AG04450 (cell line): ENCODE data around the gene CABP5. TPM values are rescaled to one million over a fixed set of nuclear protein-coding genes. Genes with fewer than 3 reads are reported as not detected.

Source experiments
- CTCF ChIA-PET: fragments of 300-600, 350-600 bp; formaldehyde crosslinking; extraction: SDS; loops from one replicate; lab custom pipeline; 2022; ENCODE audit warnings: antibody characterized with exemption, inconsistent platforms; lab: Charles Lee
- POLR2A ChIA-PET: fragments of 350-600 bp; formaldehyde crosslinking; extraction: SDS; loops from one replicate; lab custom pipeline; 2021; ENCODE audit warnings: antibody characterized with exemption, inconsistent platforms; lab: Yijun Ruan, JAX
- DNase-seq: peaks from one replicate; pipeline ENCODE4 v3.0.0-alpha.2; 2011; ENCODE audit warnings: low read depth, low spot score
- H3K27ac ChIP-seq: one replicate; pipeline ENCODE4 v1.5.1; 2012; ENCODE audit warnings: low read depth, low read length, control low read depth
- H3K27me3 ChIP-seq: one replicate; pipeline ENCODE4 v1.6.0; 2012; ENCODE audit warnings: low read length; ENCODE audit not compliant: control insufficient read depth, insufficient read depth
- H3K4me3 ChIP-seq: 2 replicates; pipeline ENCODE4 v1.5.1; 2011; ENCODE audit warnings: mild to moderate bottlenecking, low read depth, low read length, control low read depth
- H3K9me3 ChIP-seq: 2 replicates; pipeline ENCODE4 v1.5.1; 2012; ENCODE audit warnings: low read length; ENCODE audit not compliant: control insufficient read depth, insufficient read depth
- polyA plus RNA-seq: library from polyadenylated mRNA; depleted of rRNA; stranded (reverse); fragments of >200 nt; gene quantifications from 2 replicates; pipeline ENCODE4 v1.2.3, GENCODE V29; 2011
- TF ChIP-seq, protein P1 (sequence below): IDR thresholded peaks from 2 replicates; pipeline ENCODE4 v1.5.1; 2011; ENCODE audit warnings: low read depth, low read length, control low read depth, inconsistent platforms

Gene CABP5
- polyA plus RNA-seq, 1 experiment, result not detected

GRCh38 chr19:48020686-48021085 lies 23.2 kb downstream of the CABP5 start:
- H3K27me3 ChIP-seq, result peaks cover 2% of the 10 kb centered on the region
- DNase-seq, result no peak
- H3K9me3 ChIP-seq, result no peaks in the 10 kb centered on the region
- H3K4me3 ChIP-seq, result no peak overlapping the region
- TF ChIP-seq, protein P1, sequence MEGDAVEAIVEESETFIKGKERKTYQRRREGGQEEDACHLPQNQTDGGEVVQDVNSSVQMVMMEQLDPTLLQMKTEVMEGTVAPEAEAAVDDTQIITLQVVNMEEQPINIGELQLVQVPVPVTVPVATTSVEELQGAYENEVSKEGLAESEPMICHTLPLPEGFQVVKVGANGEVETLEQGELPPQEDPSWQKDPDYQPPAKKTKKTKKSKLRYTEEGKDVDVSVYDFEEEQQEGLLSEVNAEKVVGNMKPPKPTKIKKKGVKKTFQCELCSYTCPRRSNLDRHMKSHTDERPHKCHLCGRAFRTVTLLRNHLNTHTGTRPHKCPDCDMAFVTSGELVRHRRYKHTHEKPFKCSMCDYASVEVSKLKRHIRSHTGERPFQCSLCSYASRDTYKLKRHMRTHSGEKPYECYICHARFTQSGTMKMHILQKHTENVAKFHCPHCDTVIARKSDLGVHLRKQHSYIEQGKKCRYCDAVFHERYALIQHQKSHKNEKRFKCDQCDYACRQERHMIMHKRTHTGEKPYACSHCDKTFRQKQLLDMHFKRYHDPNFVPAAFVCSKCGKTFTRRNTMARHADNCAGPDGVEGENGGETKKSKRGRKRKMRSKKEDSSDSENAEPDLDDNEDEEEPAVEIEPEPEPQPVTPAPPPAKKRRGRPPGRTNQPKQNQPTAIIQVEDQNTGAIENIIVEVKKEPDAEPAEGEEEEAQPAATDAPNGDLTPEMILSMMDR, result no peak
- ChIA-PET POLR2A (no interaction called here), CTCF (no interaction called here)
- H3K27ac ChIP-seq, result no peak overlapping the region

DNA sequence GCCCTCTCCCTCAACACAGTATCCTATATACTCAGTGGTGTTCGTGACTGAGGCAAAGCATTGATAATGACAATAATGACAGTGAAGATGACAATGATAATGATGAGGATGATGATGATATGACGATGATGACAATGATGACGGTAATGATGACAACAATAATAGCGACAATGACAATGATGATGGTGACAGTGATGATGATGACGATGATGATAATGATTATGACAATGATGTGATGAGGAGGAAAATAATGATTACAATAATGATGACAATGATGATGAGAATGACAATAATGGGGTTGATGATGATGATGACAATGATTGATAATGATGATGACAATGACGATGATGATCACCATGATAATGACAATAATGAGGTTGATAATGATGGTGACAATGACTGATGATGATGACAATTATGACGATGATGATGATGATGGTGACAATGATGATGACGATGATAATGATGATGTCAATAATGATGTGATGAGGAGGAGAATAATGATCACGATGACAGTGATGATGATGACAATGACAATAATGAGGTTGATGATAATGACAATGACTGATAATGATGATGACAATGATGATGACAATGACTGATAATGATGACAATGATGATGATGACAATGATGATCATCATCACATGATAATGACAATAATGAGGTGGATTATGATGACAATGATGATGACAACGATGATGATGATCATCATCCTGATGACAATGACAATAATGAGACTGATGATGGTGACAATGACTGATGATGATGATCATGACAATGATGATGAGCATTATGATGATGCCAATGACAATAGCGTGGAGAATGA lies 32.7 kb downstream of the CABP5 start:
- ChIA-PET CTCF (no interaction called here), POLR2A (no interaction called here)
- TF ChIP-seq, protein P1, result no peak
- Histone ChIP-seq H3K4me3 (no peak overlapping the region), H3K9me3 (no peaks in the 10 kb centered on the region), H3K27me3 (peaks cover 3% of the 10 kb centered on the region), H3K27ac (no peak overlapping the region)
- no peak for DNase-seq

- H3K27ac ChIP-seq, result no peak overlapping the region
- no peak overlapping the region for H3K4me3 ChIP-seq
- ChIA-PET CTCF (interaction anchor here (0.7 kb wide), 1 partner anchor 20 kb away, joined by 3 read pairs; no protein-coding TSS in a partner anchor), POLR2A (no interaction called here)
- H3K27me3 ChIP-seq, result no peaks in the 10 kb centered on the region
- no peak for DNase-seq
- TF ChIP-seq, protein P1, result no peak
- H3K9me3 ChIP-seq, result no peaks in the 10 kb centered on the region
Measured at GRCh38 chr19:48006762-48007161, 37.1 kb downstream of the CABP5 start.

DNA sequence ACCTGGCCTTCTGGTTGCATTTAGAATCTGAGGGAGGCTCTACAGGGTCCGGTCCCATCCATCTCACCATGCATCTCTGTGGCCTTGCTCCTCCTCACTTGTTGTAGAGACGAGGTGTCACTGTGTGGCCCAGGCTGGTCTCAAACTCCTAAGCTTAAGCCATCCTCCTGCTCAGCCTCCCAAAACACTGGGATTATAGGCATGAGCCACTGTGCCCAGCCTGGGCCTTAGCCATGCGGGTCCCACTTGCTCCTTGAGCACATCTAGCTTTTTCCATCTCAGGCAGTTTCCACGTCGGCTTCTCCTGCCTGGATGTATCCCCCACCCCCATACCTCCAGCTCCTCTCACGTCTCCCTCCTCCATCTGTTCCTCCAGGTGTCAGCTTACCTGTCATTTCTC lies 39.6 kb downstream of the CABP5 start:
- H3K27me3 ChIP-seq, result no peaks in the 10 kb centered on the region
- no peaks in the 10 kb centered on the region for H3K9me3 ChIP-seq
- H3K4me3 ChIP-seq, result no peak overlapping the region
- ChIA-PET POLR2A (no interaction called here), CTCF (no interaction called here)
- H3K27ac ChIP-seq, result no peak overlapping the region
- DNase-seq, result no peak
- TF ChIP-seq, protein P1, result no peak

- no peaks in the 10 kb centered on the region for H3K27me3 ChIP-seq
- TF ChIP-seq, protein P1, result no peak
- POLR2A ChIA-PET, result no interaction called here
- H3K4me3 ChIP-seq, result no peak overlapping the region
- no peaks in the 10 kb centered on the region for H3K9me3 ChIP-seq
- H3K27ac ChIP-seq, result no peak overlapping the region
- DNase-seq, result no peak
- CTCF ChIA-PET, result no interaction called here
Measured at GRCh38 chr19:48000846-48001245, 43.0 kb downstream of the CABP5 start.
